ENCODE results near the gene EPB41L2.
A peak's percentile ranks its signal among the peaks of the same experiment; 100 is the strongest.
"Not testable (repeated sequence)": the region's sequence is repeated elsewhere in the genome, so short reads cannot be mapped to it uniquely, and the experiment has no call there.

EPB41L2 gene

GRCh38 chr6:131063028-131063763 lies at the start of gene EPB41L2:
EPB41L2 (minus strand) TSS chr6:131063245; CDS start chr6:130956485, 106,760 bp downstream.
- H3K27me3 ChIP-seq (ENCODE audit: control insufficient read depth, insufficient read depth, low read length) = no peaks in the 10 kb centered on the region
- no CpG with 5 or more reads among the region's 61 CpGs for WGBS (ENCODE audit: insufficient coverage, insufficient read length)
- peak within 1 kb of the TSS; percentile 56 for H3K4me3 ChIP-seq (ENCODE audit: low read length)
- no peak within 1 kb of the TSS for H3K27ac ChIP-seq (ENCODE audit: low read length)
- H3K9me3 ChIP-seq (ENCODE audit: control insufficient read depth, insufficient read depth, low read length) = no peaks in the 10 kb centered on the region
- H3K4me1 ChIP-seq (ENCODE audit: control insufficient read depth, insufficient read depth, low read length) = peaks cover 3% of the 10 kb centered on the region; the same call in 1 of the 2 replicates
- peak; percentile 55 for DNase-seq (ENCODE audit: low read depth, low spot score)
- H3K36me3 ChIP-seq (ENCODE audit: control insufficient read depth, insufficient read depth, low read length) = no peaks in the 10 kb centered on the region; the same call in 1 of the 2 replicates

- Histone ChIP-seq H3K27ac (ENCODE audit: low read length) (no peak overlapping the region), H3K4me3 (ENCODE audit: low read length) (no peak overlapping the region), H3K27me3 (ENCODE audit: control insufficient read depth, insufficient read depth, low read length) (no peaks in the 10 kb centered on the region), H3K4me1 (ENCODE audit: control insufficient read depth, insufficient read depth, low read length) (no peaks in the 10 kb centered on the region), H3K9me3 (ENCODE audit: control insufficient read depth, insufficient read depth, low read length) (no peaks in the 10 kb centered on the region), H3K36me3 (ENCODE audit: control insufficient read depth, insufficient read depth, low read length) (no peaks in the 10 kb centered on the region)
- DNase-seq (ENCODE audit: low read depth, low spot score) = no peak
- no CpG with 5 or more reads among the region's 1 CpG for WGBS (ENCODE audit: insufficient coverage, insufficient read length)
Observed at GRCh38 chr6:131112249-131112648, 49.2 kb upstream of the EPB41L2 start.

- DNase-seq (ENCODE audit: low read depth, low spot score) = no peak
- H3K27me3 ChIP-seq (ENCODE audit: control insufficient read depth, insufficient read depth, low read length) = no peaks in the 10 kb centered on the region
- H3K36me3 ChIP-seq (ENCODE audit: control insufficient read depth, insufficient read depth, low read length) = no peaks in the 10 kb centered on the region
- H3K27ac ChIP-seq (ENCODE audit: low read length) = no peak overlapping the region
- H3K9me3 ChIP-seq (ENCODE audit: control insufficient read depth, insufficient read depth, low read length) = no peaks in the 10 kb centered on the region
- no peaks in the 10 kb centered on the region for H3K4me1 ChIP-seq (ENCODE audit: control insufficient read depth, insufficient read depth, low read length)
- no CpG with 5 or more reads among the region's 1 CpG for WGBS (ENCODE audit: insufficient coverage, insufficient read length)
- H3K4me3 ChIP-seq (ENCODE audit: low read length) = no peak overlapping the region
Observed at GRCh38 chr6:131107151-131107550, 44.1 kb upstream of the EPB41L2 start.

GRCh38 chr6:131103901-131104300 lies 40.9 kb upstream of the EPB41L2 start:
- Histone ChIP-seq H3K4me3 (ENCODE audit: low read length) (no peak overlapping the region), H3K27ac (ENCODE audit: low read length) (no peak overlapping the region), H3K4me1 (ENCODE audit: control insufficient read depth, insufficient read depth, low read length) (no peaks in the 10 kb centered on the region), H3K36me3 (ENCODE audit: control insufficient read depth, insufficient read depth, low read length) (no peaks in the 10 kb centered on the region), H3K9me3 (ENCODE audit: control insufficient read depth, insufficient read depth, low read length) (no peaks in the 10 kb centered on the region), H3K27me3 (ENCODE audit: control insufficient read depth, insufficient read depth, low read length) (no peaks in the 10 kb centered on the region)
- WGBS (ENCODE audit: insufficient coverage, insufficient read length) = no CpG with 5 or more reads among the region's 1 CpG
- DNase-seq (ENCODE audit: low read depth, low spot score) = no peak

- no peaks in the 10 kb centered on the region for H3K9me3 ChIP-seq (ENCODE audit: control insufficient read depth, insufficient read depth, low read length)
- no peaks in the 10 kb centered on the region for H3K36me3 ChIP-seq (ENCODE audit: control insufficient read depth, insufficient read depth, low read length)
- H3K4me1 ChIP-seq (ENCODE audit: control insufficient read depth, insufficient read depth, low read length) = no peaks in the 10 kb centered on the region
- DNase-seq (ENCODE audit: low read depth, low spot score) = no peak
- H3K27me3 ChIP-seq (ENCODE audit: control insufficient read depth, insufficient read depth, low read length) = no peaks in the 10 kb centered on the region
- WGBS (ENCODE audit: insufficient coverage, insufficient read length) = no CpG with 5 or more reads among the region's 4 CpGs
- no peak overlapping the region for H3K27ac ChIP-seq (ENCODE audit: low read length)
- no peak overlapping the region for H3K4me3 ChIP-seq (ENCODE audit: low read length)
Observed at GRCh38 chr6:131103296-131103695, 40.3 kb upstream of the EPB41L2 start.

- Histone ChIP-seq H3K4me3 (ENCODE audit: low read length) (no peak overlapping the region), H3K27me3 (ENCODE audit: control insufficient read depth, insufficient read depth, low read length) (no peaks in the 10 kb centered on the region), H3K9me3 (ENCODE audit: control insufficient read depth, insufficient read depth, low read length) (no peaks in the 10 kb centered on the region), H3K27ac (ENCODE audit: low read length) (no peak overlapping the region), H3K4me1 (ENCODE audit: control insufficient read depth, insufficient read depth, low read length) (no peaks in the 10 kb centered on the region), H3K36me3 (ENCODE audit: control insufficient read depth, insufficient read depth, low read length) (no peaks in the 10 kb centered on the region)
- DNase-seq (ENCODE audit: low read depth, low spot score) = no peak
- WGBS (ENCODE audit: insufficient coverage, insufficient read length) = 100% methylated on average over 2 of the region's 5 CpGs
Observed at GRCh38 chr6:131101911-131102680, 39.1 kb upstream of the EPB41L2 start.

- Histone ChIP-seq H3K4me1 (ENCODE audit: control insufficient read depth, insufficient read depth, low read length) (no peaks in the 10 kb centered on the region), H3K27me3 (ENCODE audit: control insufficient read depth, insufficient read depth, low read length) (no peaks in the 10 kb centered on the region), H3K27ac (ENCODE audit: low read length) (no peak overlapping the region), H3K36me3 (ENCODE audit: control insufficient read depth, insufficient read depth, low read length) (no peaks in the 10 kb centered on the region), H3K4me3 (ENCODE audit: low read length) (no peak overlapping the region), H3K9me3 (ENCODE audit: control insufficient read depth, insufficient read depth, low read length) (no peaks in the 10 kb centered on the region)
- no peak for DNase-seq (ENCODE audit: low read depth, low spot score)
- WGBS (ENCODE audit: insufficient coverage, insufficient read length) = no CpG with 5 or more reads among the region's 3 CpGs
Observed at GRCh38 chr6:131096786-131097185, 33.7 kb upstream of the EPB41L2 start.

GRCh38 chr6:131093334-131093733 lies 30.3 kb upstream of the EPB41L2 start:
- Histone ChIP-seq H3K27ac (ENCODE audit: low read length) (no peak overlapping the region), H3K4me1 (ENCODE audit: control insufficient read depth, insufficient read depth, low read length) (no peaks in the 10 kb centered on the region), H3K27me3 (ENCODE audit: control insufficient read depth, insufficient read depth, low read length) (no peaks in the 10 kb centered on the region), H3K4me3 (ENCODE audit: low read length) (no peak overlapping the region), H3K36me3 (ENCODE audit: control insufficient read depth, insufficient read depth, low read length) (no peaks in the 10 kb centered on the region), H3K9me3 (ENCODE audit: control insufficient read depth, insufficient read depth, low read length) (no peaks in the 10 kb centered on the region)
- no CpG with 5 or more reads among the region's 1 CpG for WGBS (ENCODE audit: insufficient coverage, insufficient read length)
- DNase-seq (ENCODE audit: low read depth, low spot score) = no peak

- H3K9me3 ChIP-seq (ENCODE audit: control insufficient read depth, insufficient read depth, low read length); H3K27me3 ChIP-seq (ENCODE audit: control insufficient read depth, insufficient read depth, low read length); H3K36me3 ChIP-seq (ENCODE audit: control insufficient read depth, insufficient read depth, low read length); H3K4me1 ChIP-seq (ENCODE audit: control insufficient read depth, insufficient read depth, low read length); H3K4me3 ChIP-seq (ENCODE audit: low read length); H3K27ac ChIP-seq (ENCODE audit: low read length); DNase-seq (ENCODE audit: low read depth, low spot score): not testable (repeated sequence)
- no CpG with 5 or more reads among the region's 7 CpGs for WGBS (ENCODE audit: insufficient coverage, insufficient read length)
Observed at GRCh38 chr6:131091944-131092343, 28.9 kb upstream of the EPB41L2 start.

GRCh38 chr6:131090339-131090738 lies 27.3 kb upstream of the EPB41L2 start:
- H3K27me3 ChIP-seq (ENCODE audit: control insufficient read depth, insufficient read depth, low read length); DNase-seq (ENCODE audit: low read depth, low spot score); H3K27ac ChIP-seq (ENCODE audit: low read length); H3K4me3 ChIP-seq (ENCODE audit: low read length); H3K36me3 ChIP-seq (ENCODE audit: control insufficient read depth, insufficient read depth, low read length); H3K4me1 ChIP-seq (ENCODE audit: control insufficient read depth, insufficient read depth, low read length); H3K9me3 ChIP-seq (ENCODE audit: control insufficient read depth, insufficient read depth, low read length): not testable (repeated sequence)
- no CpG with 5 or more reads among the region's 3 CpGs for WGBS (ENCODE audit: insufficient coverage, insufficient read length)
